Activated CD4-positive, CD25-positive, alpha-beta regulatory T cell treated with anti-CD3 and anti-CD28 coated beads, Interleukin-2, amount 50 U/mL, for 24 hours (primary cell): Measurements from ENCODE around the gene COG5.
A peak's percentile ranks its signal among the peaks of the same experiment; 100 is the strongest.

Experiments used
- ATAC-seq, 2 donors: fragments of 150-1000 bp; cut with Tn5 transposase; one replicate each; pipeline ENCODE4 v1.10.0; 2021; ENCODE audit warnings: mild to moderate bottlenecking in 1 of 2, moderate library complexity in 1 of 2

Gene COG5

DNA sequence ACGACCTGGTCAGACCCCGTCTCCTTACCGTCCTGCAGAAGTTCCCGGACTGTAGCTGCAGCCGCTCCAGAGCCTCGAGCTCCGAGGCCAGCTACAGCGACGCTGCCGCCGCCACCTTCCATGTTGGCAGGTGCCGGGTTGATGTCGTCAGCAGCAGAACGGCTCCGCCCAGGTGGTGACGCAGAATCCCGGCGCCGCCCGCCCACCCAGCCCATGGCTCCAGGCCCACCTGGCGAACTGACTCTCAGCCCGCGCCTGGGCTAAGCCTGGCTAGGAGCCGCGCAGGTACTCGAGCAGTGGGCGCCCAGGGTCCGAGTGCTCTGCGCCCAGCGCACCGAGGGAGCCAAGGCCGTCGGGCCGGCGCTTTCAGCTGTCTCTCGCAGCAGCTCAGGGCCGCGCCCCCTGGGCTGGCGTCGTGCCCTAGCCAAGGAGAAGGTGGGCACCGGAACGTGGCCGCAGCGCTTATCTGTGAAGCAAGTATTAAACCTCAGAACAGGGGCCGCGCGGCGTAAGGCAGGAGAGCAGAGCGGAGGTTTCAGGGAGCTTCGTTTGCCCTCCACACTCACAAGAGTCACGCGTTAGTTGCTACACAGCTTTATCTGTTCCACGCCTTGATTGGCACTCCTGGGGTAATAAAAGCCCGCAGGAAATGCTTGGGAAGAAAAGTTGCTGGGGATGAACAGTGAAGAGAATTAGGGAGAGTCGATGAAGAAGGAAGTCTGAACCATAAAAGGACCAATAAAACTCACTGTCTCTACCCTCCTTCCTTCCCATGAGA lies at the start of gene COG5, which contains the start of gene DUS4L:
TSS of gene COG5 (minus strand) at position 146 of the 778 bp plus-strand sequence. CDS start at position 122, 24 bp downstream.
TSS of gene DUS4L (plus strand) at position 197 of the 778 bp plus-strand sequence. CDS start 3,100 bp downstream, outside the sequence.
- peak; percentile 92 to 93 for ATAC-seq

- ATAC-seq: no peak
Measured at GRCh38 chr7:107613439-107613838, 49.7 kb upstream of the COG5 start.

DNA sequence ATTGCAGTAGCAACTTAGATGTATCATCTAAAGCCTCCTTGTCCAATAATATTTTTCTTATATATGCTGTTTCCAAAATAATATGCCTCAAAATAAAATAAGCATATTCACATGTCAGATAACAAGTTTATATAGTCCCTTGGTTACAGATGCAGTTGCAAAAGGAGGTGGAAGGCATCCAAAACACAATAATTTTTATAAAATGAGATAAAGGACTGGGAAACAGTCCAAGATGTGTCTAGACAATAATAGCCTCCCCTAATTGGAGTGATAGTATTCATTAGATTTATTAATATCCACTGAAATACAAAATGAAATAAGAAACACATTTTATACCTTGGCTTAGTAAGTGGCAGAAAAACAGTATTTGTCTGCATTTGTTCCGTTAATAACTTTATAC lies 46.6 kb upstream of the COG5 start:
- ATAC-seq: no peak

- ATAC-seq: no peak
Measured at GRCh38 chr7:107609811-107610261, 46.1 kb upstream of the COG5 start.

DNA sequence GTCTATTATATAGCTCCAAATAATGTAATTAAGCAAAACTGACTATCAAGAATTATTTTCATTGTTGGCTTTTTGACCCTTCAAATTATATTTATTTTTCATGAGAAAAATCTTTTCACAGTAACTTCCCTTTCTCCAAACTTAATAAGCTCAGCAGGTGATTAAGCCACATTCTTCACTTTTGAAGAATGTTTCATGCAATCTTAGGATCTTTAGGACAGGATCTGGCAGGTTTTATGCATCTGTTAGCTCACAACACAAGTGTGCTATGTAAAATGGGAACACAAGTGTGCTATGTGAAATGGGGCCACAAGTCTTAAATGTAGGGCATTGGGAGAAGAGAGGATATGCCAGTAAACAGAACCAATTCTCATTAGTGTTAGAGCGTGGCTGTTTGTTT lies 42.6 kb upstream of the COG5 start:
- ATAC-seq: no peak

DNA sequence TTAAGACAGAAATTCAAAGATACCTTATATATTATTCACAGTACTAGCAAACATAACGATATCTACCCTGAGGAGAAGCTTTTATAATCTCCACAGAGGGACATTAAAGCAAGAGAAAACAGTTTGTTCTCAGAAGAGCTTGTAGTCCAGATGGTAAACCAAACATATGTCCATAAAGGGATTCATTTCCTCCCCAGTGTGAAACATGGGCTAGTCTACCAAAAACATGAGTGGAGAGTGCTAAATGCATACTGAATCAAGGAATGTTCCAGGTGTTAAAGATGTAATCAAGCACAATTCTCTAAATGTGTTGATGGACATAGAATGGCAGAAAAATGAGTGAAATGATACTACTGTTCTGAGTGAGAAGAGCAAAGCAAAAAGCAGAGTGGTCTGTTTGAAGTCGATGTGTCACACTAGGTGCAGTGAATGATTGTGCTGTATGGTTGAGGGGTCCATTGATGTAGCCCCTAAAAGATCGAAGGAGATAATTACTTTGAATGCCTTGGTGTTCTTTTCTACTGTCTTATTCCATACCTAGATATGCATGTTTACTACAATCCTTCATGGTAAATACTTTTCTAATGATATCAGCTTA lies 41.6 kb upstream of the COG5 start:
- no peak for ATAC-seq

DNA sequence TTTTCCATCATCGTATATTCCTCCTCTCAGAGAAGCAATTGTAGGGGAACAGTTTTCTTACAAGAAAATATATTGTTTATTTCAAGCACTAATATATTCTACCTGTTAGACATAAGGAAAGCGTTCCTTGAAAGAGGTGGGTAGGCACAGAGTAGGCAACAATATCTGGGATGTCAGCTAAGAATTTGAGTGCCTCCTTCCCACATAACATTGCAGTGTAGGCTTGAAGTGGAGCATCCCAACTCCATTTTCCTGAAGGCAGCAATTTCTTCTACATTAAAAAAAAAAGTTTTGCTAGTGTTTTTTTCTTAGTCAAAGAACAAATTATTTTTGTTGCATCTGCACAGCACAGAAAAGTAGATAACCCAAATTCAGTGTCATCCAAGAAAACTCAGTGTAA lies 37.1 kb upstream of the COG5 start:
- ATAC-seq: no peak

- ATAC-seq: no peak
Measured at GRCh38 chr7:107599262-107599661, 35.5 kb upstream of the COG5 start.

DNA sequence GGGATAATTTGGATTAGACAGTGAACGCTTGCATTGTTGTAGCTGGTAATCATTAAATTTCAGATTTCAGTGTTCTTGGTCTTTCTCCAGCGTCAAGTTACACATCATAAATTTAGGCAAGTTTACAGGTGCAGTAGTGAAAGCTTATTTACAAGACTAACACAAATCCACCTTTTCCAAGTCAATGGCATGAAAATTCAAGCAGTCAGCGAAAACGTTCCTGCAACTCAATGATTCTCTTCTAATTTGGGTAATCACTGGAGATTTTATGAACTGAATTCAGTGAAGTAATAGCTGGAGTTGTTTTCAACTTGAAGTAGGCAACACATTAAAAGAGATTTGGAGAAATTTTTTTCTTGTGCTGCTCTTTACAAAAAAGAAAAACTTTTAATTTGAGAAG lies 34.2 kb upstream of the COG5 start:
- ATAC-seq: no peak

- ATAC-seq: no peak
Measured at GRCh38 chr7:107597582-107597916, 33.8 kb upstream of the COG5 start.

DNA sequence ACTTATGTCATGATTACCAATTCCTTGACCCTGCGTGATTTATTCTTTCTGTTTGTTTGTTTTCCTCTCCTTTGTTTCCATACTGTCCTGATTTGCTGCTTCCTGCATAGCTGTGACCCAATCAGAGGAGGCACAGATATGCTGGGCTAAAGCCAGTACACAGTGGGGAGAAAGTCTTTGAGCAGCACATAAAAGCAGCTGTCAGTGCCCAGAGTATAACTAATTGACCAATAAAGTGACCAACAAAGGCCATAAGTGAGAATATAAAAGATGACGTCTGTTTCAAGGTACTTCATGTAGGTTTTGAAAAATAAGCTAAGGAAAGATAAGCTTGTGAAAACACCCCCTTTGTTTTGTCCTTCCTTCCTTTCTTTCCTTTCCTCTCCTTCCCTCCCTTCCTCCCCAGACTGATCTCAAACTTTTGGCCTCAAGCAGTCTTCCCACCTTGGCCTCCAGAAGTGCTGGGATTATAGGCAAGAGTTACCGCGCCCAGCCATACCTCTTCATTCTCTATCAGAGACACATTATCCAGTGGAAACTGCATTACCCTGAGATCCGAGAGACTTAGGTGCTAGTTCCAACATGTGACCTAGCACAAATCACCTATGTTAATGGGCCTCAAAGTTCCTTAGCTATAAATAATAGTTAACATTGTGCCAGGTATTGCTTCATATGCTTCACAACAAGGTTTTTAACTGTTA lies 33.3 kb upstream of the COG5 start:
- no peak for ATAC-seq

DNA sequence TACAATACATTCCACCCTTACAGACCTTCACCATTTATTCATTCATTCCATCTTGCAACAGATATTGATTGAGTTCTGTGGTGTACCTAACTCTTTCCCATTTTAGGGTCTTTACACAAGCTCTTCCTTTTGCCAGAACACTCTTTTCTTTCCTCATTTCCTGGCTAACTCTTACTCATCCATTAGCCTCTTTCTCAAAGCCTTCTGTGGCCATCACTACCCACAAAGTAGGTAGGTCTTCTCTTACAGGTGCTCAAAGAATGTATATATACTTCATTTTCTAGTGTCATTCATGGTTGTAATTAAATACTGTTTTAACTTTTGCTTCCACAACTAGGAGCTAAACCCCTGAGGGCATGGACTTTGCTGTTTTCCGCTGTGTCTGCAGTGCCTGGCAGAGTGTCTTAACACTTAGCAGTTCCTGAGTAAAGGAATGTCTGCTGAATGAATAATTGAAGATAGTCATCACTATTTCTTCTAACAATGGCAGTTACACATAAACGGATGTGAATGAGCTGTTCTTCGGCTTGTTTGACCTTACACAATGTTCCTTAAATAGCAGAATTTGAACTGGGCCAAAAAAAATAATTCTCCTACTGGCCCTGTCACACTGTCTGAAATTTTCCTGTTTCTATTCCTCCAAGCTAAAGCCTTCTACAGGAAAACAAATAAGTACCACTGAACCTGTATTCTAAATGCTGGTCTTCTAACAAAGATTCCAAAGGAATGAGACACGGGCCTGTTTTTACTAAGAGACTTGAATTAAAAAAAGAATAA lies 31.4 kb upstream of the COG5 start:
- ATAC-seq: no peak

- no peak for ATAC-seq
Measured at GRCh38 chr7:107593025-107593410, 29.3 kb upstream of the COG5 start.

DNA sequence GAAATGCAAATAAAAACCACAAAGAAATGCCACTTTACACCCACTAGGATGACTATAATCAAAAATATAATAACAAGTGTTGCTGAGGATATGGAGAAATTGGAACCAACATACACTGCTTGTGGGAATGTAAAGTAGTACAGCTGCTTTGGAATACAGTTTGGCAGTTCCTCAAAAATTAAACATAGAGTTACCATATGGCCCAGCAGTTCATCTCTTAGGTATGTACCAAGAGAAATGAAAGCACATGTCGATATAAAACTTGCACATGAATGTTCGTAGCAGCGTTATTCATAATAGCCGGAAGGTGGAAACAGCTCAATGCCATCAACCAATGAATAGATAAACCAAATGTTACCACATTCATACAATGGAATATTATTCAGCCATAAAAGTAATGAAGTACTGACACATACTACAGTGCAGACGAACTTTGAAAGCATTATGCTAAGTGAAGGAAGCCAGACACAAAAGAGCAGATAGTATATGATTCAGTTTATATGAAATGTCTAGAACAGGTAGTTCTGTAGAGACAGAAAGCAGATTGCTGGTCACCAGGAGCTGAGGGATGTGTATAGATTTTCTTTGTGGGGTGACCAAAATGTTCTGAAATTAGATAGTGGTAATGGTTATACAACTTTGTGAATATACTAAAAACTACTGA lies 28.8 kb upstream of the COG5 start:
- ATAC-seq: no peak

DNA sequence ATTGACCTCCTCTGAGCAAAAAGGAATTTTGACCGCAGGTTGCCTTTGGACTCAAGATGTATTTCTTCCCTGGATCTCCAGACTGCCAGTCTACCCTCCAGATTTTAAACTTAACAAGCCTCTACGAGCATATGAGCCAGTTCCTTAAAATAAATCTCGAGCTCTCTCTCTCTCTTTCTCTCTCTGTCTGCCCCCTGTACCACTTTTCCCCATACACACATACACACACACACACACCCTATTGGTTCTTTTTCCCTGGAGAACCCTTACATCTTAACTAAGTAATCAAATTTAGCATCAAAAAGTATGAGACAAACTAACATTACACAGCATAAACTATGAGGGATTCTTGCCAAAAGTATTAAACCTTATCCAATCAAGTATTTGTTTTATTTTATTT lies 27.7 kb upstream of the COG5 start:
- no peak for ATAC-seq

GRCh38 chr7:107588529-107589130 lies 24.9 kb upstream of the COG5 start:
- ATAC-seq: no peak

DNA sequence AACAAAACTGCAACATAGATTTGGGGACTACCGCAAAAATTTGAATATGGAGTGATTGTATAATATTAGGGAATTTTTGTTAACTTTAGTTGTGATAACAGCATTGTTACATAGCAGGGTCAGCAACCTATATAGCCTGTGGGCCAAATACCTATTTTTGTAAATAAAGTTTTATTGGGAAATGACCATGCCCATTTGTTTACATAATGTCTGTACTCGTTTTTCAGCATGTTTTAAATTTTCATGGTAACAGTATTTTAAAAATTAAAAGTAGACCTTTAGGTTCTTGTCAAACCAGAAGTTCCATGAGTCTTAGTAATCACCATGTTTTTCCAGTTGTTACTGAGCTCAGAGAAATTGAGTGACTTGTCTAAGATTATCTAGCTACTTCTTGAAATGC lies 21.0 kb upstream of the COG5 start:
- ATAC-seq: no peak

DNA sequence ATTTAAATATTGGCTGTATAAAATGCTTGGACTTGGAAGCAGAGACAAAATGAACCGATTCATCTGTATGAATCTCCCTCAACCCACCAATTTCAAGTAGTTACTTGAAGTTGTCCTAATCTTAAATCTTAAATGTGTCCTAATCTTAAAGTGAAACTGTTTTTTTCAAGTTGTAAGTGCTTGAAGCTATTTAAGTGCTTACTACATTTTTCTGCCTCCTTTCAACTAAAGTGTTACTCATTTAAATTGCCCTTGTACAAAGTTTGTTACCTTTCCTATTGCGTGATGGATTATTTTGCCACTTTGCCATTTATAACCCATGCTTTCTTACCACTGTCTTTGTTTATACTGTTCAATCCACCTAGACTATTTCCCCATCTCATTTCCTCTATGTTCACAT lies 19.2 kb upstream of the COG5 start:
- no peak for ATAC-seq

- ATAC-seq: no peak
Measured at GRCh38 chr7:107581387-107582013, 17.8 kb upstream of the COG5 start.

- no peak for ATAC-seq
Measured at GRCh38 chr7:107580716-107581383, 17.1 kb upstream of the COG5 start.
